Loucy (cell line): ENCODE data around the gene ESPL1.

ENCODE experiments used
- H2AFZ ChIP-seq: fragments of 200-600 bp; sonication (generic); 2 replicates; pipeline ENCODE4 v1.6.0; 2016; ENCODE audit warnings: antibody characterized with exemption, mild to moderate bottlenecking, low read length, moderate library complexity
- H3F3A ChIP-seq: fragments of 200-600 bp; 2 replicates; pipeline ENCODE4 v1.6.0; 2016; ENCODE audit warnings: antibody characterized with exemption, low read depth, mild to moderate bottlenecking
- H3K27me3 ChIP-seq: fragments of 200-600 bp; sonication (generic); 2 replicates; pipeline ENCODE4 v1.6.1; 2014; ENCODE audit warnings: low read length, mild to moderate bottlenecking; ENCODE audit not compliant: insufficient read depth, poor library complexity, severe bottlenecking
- H3K36me3 ChIP-seq: fragments of 200-600 bp; sonication (generic); 2 replicates; pipeline ENCODE4 v1.6.1; 2016; ENCODE audit warnings: low read length; ENCODE audit not compliant: insufficient read depth
- H3K4me1 ChIP-seq: fragments of 200-600 bp; sonication (generic); 2 replicates; pipeline ENCODE4 v1.5.1; 2014; ENCODE audit warnings: low read length, mild to moderate bottlenecking; ENCODE audit not compliant: insufficient read depth, poor library complexity, severe bottlenecking
- H3K4me2 ChIP-seq: fragments of 200-600 bp; sonication (generic); 2 replicates; pipeline ENCODE4 v1.6.0; 2014; ENCODE audit warnings: antibody characterized with exemption, low read length, low read depth, mild to moderate bottlenecking; ENCODE audit not compliant: poor library complexity, severe bottlenecking
- H3K4me3 ChIP-seq: fragments of 200-600 bp; sonication (generic); 2 replicates; pipeline ENCODE4 v1.5.1; 2014; ENCODE audit warnings: low read length, mild to moderate bottlenecking, mixed read lengths; ENCODE audit not compliant: poor library complexity, severe bottlenecking
- H3K79me2 ChIP-seq: fragments of 200-600 bp; sonication (generic); 2 replicates; pipeline ENCODE4 v1.6.1; 2014; ENCODE audit warnings: low read length; ENCODE audit not compliant: insufficient read depth
- H3K9ac ChIP-seq: fragments of 200-600 bp; sonication (generic); 2 replicates; pipeline ENCODE4 v1.6.0; 2014; ENCODE audit warnings: mild to moderate bottlenecking, low read depth, low read length, moderate library complexity; ENCODE audit not compliant: poor library complexity, severe bottlenecking
- H3K9me2 ChIP-seq: fragments of 200-600 bp; sonication (generic); replicated peaks from 2 replicates; pipeline ENCODE4 v1.6.1; 2016; ENCODE audit warnings: low read depth, low read length, mixed read lengths
- H3K9me3 ChIP-seq: fragments of 200-600 bp; sonication (generic); 2 replicates; pipeline ENCODE4 v1.6.1; 2014; ENCODE audit warnings: mild to moderate bottlenecking, antibody characterized with exemption, low read length, low read depth; ENCODE audit not compliant: insufficient read depth
- H4K20me1 ChIP-seq: fragments of 200-600 bp; sonication (generic); 2 replicates; pipeline ENCODE4 v1.6.0; 2014; ENCODE audit warnings: antibody characterized with exemption, low read length, mild to moderate bottlenecking; ENCODE audit not compliant: insufficient read depth, poor library complexity, severe bottlenecking
- CTCF ChIP-seq: fragments of 200-600 bp; sonication (generic); conservative IDR thresholded peaks from 2 replicates; pipeline ENCODE4 v1.5.1; 2014; ENCODE audit warnings: mild to moderate bottlenecking, antibody characterized with exemption, low read length
- EZH2phosphoT487 ChIP-seq: fragments of 200-600 bp; IDR thresholded peaks from 2 replicates; pipeline ENCODE4 v1.6.1; 2018; ENCODE audit warnings: antibody characterized with exemption, mild to moderate bottlenecking, moderate library complexity, borderline replicate concordance

ESPL1 gene

GRCh38 chr12:53299454-53300180 lies 31.5 kb downstream of the ESPL1 start, which contains the start of gene MYG1:
TSS of gene MYG1 (plus strand) at chr12:53299695. CDS start at chr12:53299738, 43 bp downstream.
- Histone ChIP-seq H3K36me3 (no peaks in the 10 kb centered on the region), H3K4me1 (peaks cover 33% of the 10 kb centered on the region), H2AFZ (peak within 1 kb of the TSS; percentile 76)

GRCh38 chr12:53300187-53300586 lies 32.1 kb downstream of the ESPL1 start:
- Histone ChIP-seq H3K36me3 (peaks cover under 1% of the 10 kb centered on the region; the same call in 1 of the 2 replicates), H3K9ac (peak overlapping the region; percentile 73), H3K27me3 (no peaks in the 10 kb centered on the region), H3F3A (no peaks in the 10 kb centered on the region; the same call in 1 of the 2 replicates), H4K20me1 (peaks cover 3% of the 10 kb centered on the region), H3K4me2 (peak overlapping the region; percentile 96), H3K4me3 (peak overlapping the region; percentile 93), H3K4me1 (peaks cover 28% of the 10 kb centered on the region), H3K79me2 (peaks cover 42% of the 10 kb centered on the region), H3K9me3 (no peaks in the 10 kb centered on the region), H2AFZ (peak overlapping the region; percentile 76; the same call in 1 of the 2 replicates), H3K9me2 (no peaks in the 10 kb centered on the region)
- no peak for TF ChIP-seq EZH2phosphoT487
- TF ChIP-seq CTCF: no peak

More at GRCh38 chr12:53299454-53300180, 31.5 kb downstream of the ESPL1 start, which contains the start of gene MYG1:
- H3K9me2 ChIP-seq: no peaks in the 10 kb centered on the region
- peak within 1 kb of the TSS; percentile 73 for H3K9ac ChIP-seq
- H3K27me3 ChIP-seq: no peaks in the 10 kb centered on the region
- peaks cover 3% of the 10 kb centered on the region for H4K20me1 ChIP-seq
- no peaks in the 10 kb centered on the region; the same call in 1 of the 2 replicates for H3F3A ChIP-seq
- peak within 1 kb of the TSS; percentile 96 for H3K4me2 ChIP-seq
- TF ChIP-seq CTCF (no peak), EZH2phosphoT487 (no peak)
- peak within 1 kb of the TSS; percentile 93 for H3K4me3 ChIP-seq
- no peaks in the 10 kb centered on the region for H3K9me3 ChIP-seq
- H3K79me2 ChIP-seq: peaks cover 42% of the 10 kb centered on the region

GRCh38 chr12:53302903-53303302 lies 34.8 kb downstream of the ESPL1 start:
- H3K4me2 ChIP-seq: peak overlapping the region; percentile 10
- H3F3A ChIP-seq: no peaks in the 10 kb centered on the region; the same call in 1 of the 2 replicates
- no peak overlapping the region for H2AFZ ChIP-seq
- peaks cover 27% of the 10 kb centered on the region; the same call in 1 of the 2 replicates for H3K36me3 ChIP-seq
- H3K9me3 ChIP-seq: no peaks in the 10 kb centered on the region
- peaks cover 19% of the 10 kb centered on the region for H3K79me2 ChIP-seq
- no peaks in the 10 kb centered on the region for H3K27me3 ChIP-seq
- TF ChIP-seq CTCF (no peak), EZH2phosphoT487 (no peak)
- H3K4me3 ChIP-seq: no peak overlapping the region
- peaks cover 3% of the 10 kb centered on the region for H4K20me1 ChIP-seq
- H3K9me2 ChIP-seq: no peaks in the 10 kb centered on the region
- peak overlapping the region; percentile 31 for H3K9ac ChIP-seq
- H3K4me1 ChIP-seq: peaks cover 20% of the 10 kb centered on the region
